Endodermal cell (in vitro differentiated cells): ENCODE results near the gene ABHD14A. TPM values are rescaled to one million over a fixed set of nuclear protein-coding genes. Genes with fewer than 3 reads are reported as not detected.

ENCODE experiments used
- DNase-seq: peaks from one replicate; pipeline ENCODE4 v3.0.0-alpha.2; 2017
- H3K27ac ChIP-seq: 2 replicates; pipeline ENCODE4 v1.5.1; 2013; ENCODE audit warnings: mild to moderate bottlenecking, low read depth, low read length, moderate library complexity
- H3K27me3 ChIP-seq: 2 replicates; pipeline ENCODE4 v1.6.1; 2013; ENCODE audit warnings: mild to moderate bottlenecking, low read length, moderate library complexity; ENCODE audit not compliant: insufficient read depth, control insufficient read depth, poor library complexity, severe bottlenecking
- H3K36me3 ChIP-seq: 2 replicates; pipeline ENCODE4 v1.7.0; 2013; ENCODE audit warnings: mild to moderate bottlenecking, low read length, moderate library complexity; ENCODE audit not compliant: control insufficient read depth, insufficient read depth
- H3K4me1 ChIP-seq: one replicate; pipeline ENCODE4 v1.7.0; 2013; ENCODE audit warnings: low read length; ENCODE audit not compliant: control insufficient read depth, insufficient read depth
- H3K4me3 ChIP-seq: 2 replicates; pipeline ENCODE4 v1.5.1; 2013; ENCODE audit warnings: mild to moderate bottlenecking, low read length, moderate library complexity
- H3K9ac ChIP-seq: 2 replicates; pipeline ENCODE4 v1.6.1; 2013; ENCODE audit warnings: mild to moderate bottlenecking, low read length, moderate library complexity; ENCODE audit not compliant: poor library complexity, severe bottlenecking; ENCODE audit errors: extremely low read depth
- H3K9me3 ChIP-seq: 2 replicates; pipeline ENCODE4 v1.6.1; 2013; ENCODE audit warnings: mild to moderate bottlenecking, low read length, moderate library complexity; ENCODE audit not compliant: control insufficient read depth
- H3K27ac Mint-ChIP-seq: 2 replicates; pipeline ENCODE4 v1.8.0; 2020; ENCODE audit warnings: mixed read lengths
- H3K27me3 Mint-ChIP-seq: 2 replicates; pipeline ENCODE4 v1.8.0; 2021; ENCODE audit warnings: mild to moderate bottlenecking, mixed read lengths; ENCODE audit not compliant: insufficient read depth
- H3K36me3 Mint-ChIP-seq: 2 replicates; pipeline ENCODE4 v1.8.0; 2020; ENCODE audit warnings: low read depth, mixed read lengths
- H3K4me1 Mint-ChIP-seq: 2 replicates; pipeline ENCODE4 v1.8.0; 2020; ENCODE audit warnings: mixed read lengths
- H3K4me3 Mint-ChIP-seq: 2 replicates; pipeline ENCODE4 v1.8.0; 2020; ENCODE audit warnings: mild to moderate bottlenecking, moderate library complexity, mixed read lengths
- H3K9me3 Mint-ChIP-seq: 2 replicates; pipeline ENCODE4 v1.8.0; 2020; ENCODE audit warnings: mild to moderate bottlenecking, mixed read lengths
- CTCF ChIP-seq: fragments of 200-600 bp; sonication (generic); conservative IDR thresholded peaks from 2 replicates; pipeline ENCODE4 v1.5.0; 2021; ENCODE audit warnings: antibody characterized with exemption, mild to moderate bottlenecking
- WGBS, 2 experiments: methylation state at CpG; one replicate each; pipeline versions ENCODE4 v1.1.5 to v1.1.7; 2013; ENCODE audit warnings: missing lambda C conversion rate in 2 of 2, mixed read lengths in 1 of 2; ENCODE audit not compliant: insufficient coverage in 1 of 2, insufficient read length in 1 of 2; 5-methylcytosine and 5-hydroxymethylcytosine counted together
- total RNA-seq, 2 donors: library from RNA; stranded (reverse); fragmentation: NEBNext Ultra II Directional in 1 of 2; extraction: Animal tissue kit (Norgen Biotek cat#: 25700) in 1 of 2; gene quantifications; 2 replicates in 1 of 2; 3 replicates in 1 of 2; pipeline ENCODE4 v1.2.1, GENCODE V29; 2021

ABHD14A gene
- total RNA-seq, 2 donors from 2014 or later, result 9.6 to 10.1 TPM

- H3K9me3 Mint-ChIP-seq, result no peaks in the 10 kb centered on the region
- H3K27me3 Mint-ChIP-seq, result peaks cover 6% of the 10 kb centered on the region
- no peak overlapping the region for H3K9ac ChIP-seq
- H3K27ac ChIP-seq, result no peak overlapping the region
- peaks cover 23% of the 10 kb centered on the region for H3K4me1 ChIP-seq
- H3K4me1 Mint-ChIP-seq, result peaks cover 47% of the 10 kb centered on the region
- DNase-seq, result peak; percentile 53
- no peak overlapping the region for H3K4me3 Mint-ChIP-seq
- no peaks in the 10 kb centered on the region for H3K36me3 ChIP-seq
- TF ChIP-seq CTCF, result no peak
- H3K27ac Mint-ChIP-seq, result peak overlapping the region; percentile 72
- no peak overlapping the region for H3K4me3 ChIP-seq
- peaks cover 3% of the 10 kb centered on the region for H3K36me3 Mint-ChIP-seq
- no peaks in the 10 kb centered on the region for H3K27me3 ChIP-seq
- 88 to 91% methylated on average over 3 to 6 of the region's 6 CpGs for WGBS, 2 experiments
- H3K9me3 ChIP-seq, result no peaks in the 10 kb centered on the region
Measured at GRCh38 chr3:51970606-51971300, 4.1 kb upstream of the ABHD14A start.

DNA sequence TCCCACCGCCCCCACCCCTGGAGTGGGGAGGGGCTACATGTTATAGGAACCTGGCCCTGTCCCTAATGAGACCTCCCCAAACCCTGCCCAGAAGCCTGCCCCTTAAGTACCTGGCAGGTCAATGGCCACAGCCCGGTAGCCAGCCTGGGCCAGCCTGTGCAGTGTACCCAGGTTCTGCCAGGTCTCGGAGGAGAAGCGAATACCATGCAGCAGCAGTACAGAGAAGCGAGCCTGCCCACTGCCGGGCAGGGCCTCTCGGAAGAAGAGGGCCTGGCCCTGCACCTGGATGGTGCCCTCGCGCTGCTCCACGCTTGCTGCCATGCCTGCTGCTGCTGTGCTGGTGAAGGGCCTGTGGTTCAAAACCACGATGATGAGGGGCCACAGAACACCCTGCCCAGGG lies 3.5 kb upstream of the ABHD14A start:
- TF ChIP-seq CTCF, result no peak
- H3K27ac Mint-ChIP-seq, result peak overlapping the region; percentile 72
- no peak overlapping the region for H3K4me3 Mint-ChIP-seq
- H3K9me3 Mint-ChIP-seq, result no peaks in the 10 kb centered on the region
- WGBS, 2 experiments, result 93 to 100% methylated on average over 9 to 11 of the region's 11 CpGs
- no peak overlapping the region for H3K4me3 ChIP-seq
- H3K4me1 ChIP-seq, result peaks cover 22% of the 10 kb centered on the region
- peaks cover 10% of the 10 kb centered on the region for H3K27me3 Mint-ChIP-seq
- H3K9me3 ChIP-seq, result no peaks in the 10 kb centered on the region
- H3K27ac ChIP-seq, result no peak overlapping the region
- DNase-seq, result peak; percentile 50
- H3K4me1 Mint-ChIP-seq, result peaks cover 43% of the 10 kb centered on the region
- no peaks in the 10 kb centered on the region for H3K36me3 ChIP-seq
- H3K9ac ChIP-seq, result no peak overlapping the region
- H3K27me3 ChIP-seq, result no peaks in the 10 kb centered on the region
- H3K36me3 Mint-ChIP-seq, result peaks cover 3% of the 10 kb centered on the region

- peak overlapping the region; percentile 81 for H3K4me3 ChIP-seq
- Mint-ChIP-seq H3K36me3 (peaks cover 5% of the 10 kb centered on the region), H3K27ac (no peak overlapping the region), H3K4me1 (peaks cover 28% of the 10 kb centered on the region), H3K9me3 (no peaks in the 10 kb centered on the region), H3K4me3 (peak overlapping the region; percentile 80), H3K27me3 (peaks cover 17% of the 10 kb centered on the region)
- no peak for DNase-seq
- no peaks in the 10 kb centered on the region for H3K9me3 ChIP-seq
- peak overlapping the region; percentile 36 for H3K9ac ChIP-seq
- TF ChIP-seq CTCF, result peak; percentile 10
- no peaks in the 10 kb centered on the region for H3K36me3 ChIP-seq
- 64 to 65% methylated on average over 26 to 30 of the region's 30 CpGs for WGBS, 2 experiments
- no peaks in the 10 kb centered on the region for H3K27me3 ChIP-seq
- peaks cover 16% of the 10 kb centered on the region for H3K4me1 ChIP-seq
- no peak overlapping the region for H3K27ac ChIP-seq
Measured at GRCh38 chr3:51974277-51974962, 444 bp upstream of the ABHD14A start.
